Measurements from ENCODE around the gene EPHB4. TPM values are rescaled to one million over a fixed set of nuclear protein-coding genes. Genes with fewer than 3 reads are reported as not detected.
A peak's percentile ranks its signal among the peaks of the same experiment; 100 is the strongest.

The EPHB4 gene
- total RNA-seq, 1 experiment from 2014 or later = 120 TPM

DNA sequence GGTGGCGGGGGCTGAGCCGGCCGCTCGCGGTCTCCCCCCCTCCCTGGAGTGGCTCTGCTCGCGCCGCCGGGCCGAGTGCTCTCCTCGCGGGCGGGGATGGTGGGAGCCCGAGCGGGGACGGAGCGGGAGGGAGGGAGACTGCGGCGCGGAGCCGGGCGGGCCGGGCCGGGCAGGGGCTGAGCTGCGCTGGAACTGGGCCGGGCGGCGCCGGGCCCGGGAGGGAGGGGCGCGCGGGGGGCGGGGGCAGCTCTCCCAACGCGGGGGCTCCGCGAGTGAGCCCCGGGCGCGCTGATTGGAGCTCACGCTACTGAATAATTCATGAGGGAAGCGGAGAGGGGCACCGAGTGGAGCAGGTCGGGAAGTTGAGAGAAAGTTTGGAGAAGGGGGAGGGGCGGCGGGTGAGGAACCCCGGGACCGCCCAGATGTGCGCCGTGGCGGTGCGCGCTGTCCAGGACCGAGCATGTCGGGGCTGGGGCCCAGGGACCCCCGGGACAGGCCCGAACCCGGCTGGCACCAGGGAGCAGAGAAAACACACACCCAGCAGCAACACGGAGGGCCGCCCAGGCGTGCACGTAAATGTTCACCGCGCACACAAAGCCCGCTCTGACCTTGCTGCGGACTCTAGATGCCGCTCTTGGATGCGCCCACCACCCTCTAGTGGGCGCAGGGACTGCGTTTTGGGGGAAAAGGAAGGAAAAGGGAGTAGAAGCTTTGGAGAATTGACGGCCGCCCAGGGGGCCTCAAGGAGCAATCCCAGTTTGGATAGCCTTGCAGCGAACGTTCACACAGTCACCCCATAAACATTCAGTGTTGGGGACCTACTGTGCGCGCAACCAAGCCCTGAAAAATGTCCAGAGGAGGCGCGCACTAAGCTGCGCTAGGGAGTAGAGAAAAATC lies at the start of gene EPHB4 (continued):
- TF ChIP-seq, protein P1, sequence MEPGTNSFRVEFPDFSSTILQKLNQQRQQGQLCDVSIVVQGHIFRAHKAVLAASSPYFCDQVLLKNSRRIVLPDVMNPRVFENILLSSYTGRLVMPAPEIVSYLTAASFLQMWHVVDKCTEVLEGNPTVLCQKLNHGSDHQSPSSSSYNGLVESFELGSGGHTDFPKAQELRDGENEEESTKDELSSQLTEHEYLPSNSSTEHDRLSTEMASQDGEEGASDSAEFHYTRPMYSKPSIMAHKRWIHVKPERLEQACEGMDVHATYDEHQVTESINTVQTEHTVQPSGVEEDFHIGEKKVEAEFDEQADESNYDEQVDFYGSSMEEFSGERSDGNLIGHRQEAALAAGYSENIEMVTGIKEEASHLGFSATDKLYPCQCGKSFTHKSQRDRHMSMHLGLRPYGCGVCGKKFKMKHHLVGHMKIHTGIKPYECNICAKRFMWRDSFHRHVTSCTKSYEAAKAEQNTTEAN (CRISPR knock-in tag; IDR thresholded peaks at IDR 0.05) = no peak
- TF ChIP-seq HMGXB4 (CRISPR knock-in tag; IDR thresholded peaks at IDR 0.05) (peak; percentile 67), NR1H2 (CRISPR knock-in tag; IDR thresholded peaks at IDR 0.05) (no peak), JUN (CRISPR knock-in tag; IDR thresholded peaks at IDR 0.05) (no peak), ZNF232 (CRISPR knock-in tag; IDR thresholded peaks at IDR 0.05) (no peak), NFE2L1 (CRISPR knock-in tag; IDR thresholded peaks at IDR 0.05) (no peak), ZNF281 (CRISPR knock-in tag; IDR thresholded peaks at IDR 0.05) (peak; percentile 87; the same call in 1 of the 2 replicates), EMX1 (CRISPR knock-in tag; IDR thresholded peaks at IDR 0.05) (no peak), ZNF423 (CRISPR knock-in tag; IDR thresholded peaks at IDR 0.05) (no peak), NR2C2 (CRISPR knock-in tag; IDR thresholded peaks at IDR 0.05) (no peak), ZNF219 (CRISPR knock-in tag; IDR thresholded peaks at IDR 0.05; ENCODE audit: borderline replicate concordance) (no peak), STAT6 (CRISPR knock-in tag; conservative IDR thresholded peaks at IDR 0.05; ENCODE audit: low read depth) (no peak), SOX15 (CRISPR knock-in tag; IDR thresholded peaks at IDR 0.05) (no peak), USF2 (CRISPR knock-in tag; IDR thresholded peaks at IDR 0.05) (no peak), ZNF263 (CRISPR knock-in tag; IDR thresholded peaks at IDR 0.05; ENCODE audit: low read depth) (no peak), CREM (CRISPR knock-in tag; IDR thresholded peaks at IDR 0.05) (no peak)

- DNase-seq (ENCODE audit: low spot score) (no peak), ATAC-seq (no peak)
- Mint-ChIP-seq H3K4me1 (peaks cover 19% of the 10 kb centered on the region), H3K27ac (peak overlapping the region; percentile 99; the same call in 1 of the 2 replicates), H3K36me3 (peaks cover 82% of the 10 kb centered on the region), H3K4me3 (peak overlapping the region; percentile 98), H3K27me3 (ENCODE audit: low read depth) (no peaks in the 10 kb centered on the region), H3K9me3 (no peaks in the 10 kb centered on the region)
- CTCF ChIA-PET = interaction anchor here (0.6 to 2.2 kb wide), 20 partner anchors 12 to 317 kb away, joined by 3 to 14 read pairs (median 4); partner anchors contain the start of genes EPHB4, POP7, SLC12A9 and UFSP1
- TF ChIP-seq ZNF281 (CRISPR knock-in tag; IDR thresholded peaks at IDR 0.05) (peak; percentile 8; the same call in 1 of the 2 replicates), EMX1 (CRISPR knock-in tag; IDR thresholded peaks at IDR 0.05) (no peak), FOXK1 (CRISPR knock-in tag; IDR thresholded peaks at IDR 0.05) (no peak), ETV6 (CRISPR knock-in tag; IDR thresholded peaks at IDR 0.05) (no peak)
- POLR2A ChIA-PET = interaction anchor here (0.8 to 3.1 kb wide), 12 partner anchors 8 to 170 kb away, joined by 3 to 71 read pairs (median 4); partner anchors contain the start of genes EPHB4, POP7, TRIP6 and UFSP1
Observed at GRCh38 chr7:100875356-100875751, 48.0 kb upstream of the EPHB4 start.
